ENCODE results near the gene ABHD3. TPM values are rescaled to one million over a fixed set of nuclear protein-coding genes. Genes with fewer than 3 reads are reported as not detected.

Gene ABHD3
- total and polyA plus RNA-seq, 2 donors (not counting 3 experiments of a cell fraction or from before 2014, with no cell fraction given), result 6.3 to 14.9 TPM

- no peaks in the 10 kb centered on the region for H3K36me3 ChIP-seq (ENCODE audit: control insufficient read depth in 2 of 2, extremely low read depth in 1 of 2, insufficient read depth in 2 of 2, low read length in 2 of 2)
- peaks cover 2% of the 10 kb centered on the region for H4K20me1 ChIP-seq (replicated peaks; ENCODE audit: control insufficient read depth, extremely low read depth, insufficient read depth, low read length)
- peak overlapping the region; percentile 91 for H3K27ac ChIP-seq (ENCODE audit: insufficient read depth, low read depth, low read length)
- no peaks in the 10 kb centered on the region for H3K9me3 ChIP-seq (replicated peaks; ENCODE audit: control insufficient read depth, insufficient read depth, low read length)
- H3K9ac ChIP-seq (replicated peaks; ENCODE audit: extremely low read depth, insufficient read depth, low read length), result peak overlapping the region; percentile 95
- H3K4me1 ChIP-seq (ENCODE audit: control insufficient read depth, extremely low read depth, insufficient read depth, low read length), result peaks cover 23% of the 10 kb centered on the region
- peak overlapping the region; percentile 78 to 99 (median 79) for H3K4me3 ChIP-seq (replicated peaks in 1 of 3; ENCODE audit: insufficient read depth in 1 of 3, low read depth in 1 of 3, low read length in 3 of 3)
- no peaks in the 10 kb centered on the region for H3K27me3 ChIP-seq (ENCODE audit: control insufficient read depth in 2 of 2, insufficient read depth in 2 of 2, low read length in 2 of 2)
- no peaks in the 10 kb centered on the region for H3K9me1 ChIP-seq (replicated peaks; ENCODE audit: control insufficient read depth, extremely low read depth, insufficient read depth, low read length)
- H3K4me2 ChIP-seq (ENCODE audit: insufficient read depth, low read length), result peak overlapping the region; percentile 93
- DNase-seq (ENCODE audit: low read depth, low spot score) (peak; percentile 37), FAIRE-seq (no peak)
- no peak overlapping the region for H2AFZ ChIP-seq (ENCODE audit: low read depth, low read length)
- no TSS peak for BruUV-seq (replicated peaks)
- peak; percentile 8 for TF ChIP-seq FOS (IDR thresholded peaks at IDR 0.05; ENCODE audit: borderline replicate concordance, insufficient read depth, low read length)
- TF ChIP-seq, protein P1, sequence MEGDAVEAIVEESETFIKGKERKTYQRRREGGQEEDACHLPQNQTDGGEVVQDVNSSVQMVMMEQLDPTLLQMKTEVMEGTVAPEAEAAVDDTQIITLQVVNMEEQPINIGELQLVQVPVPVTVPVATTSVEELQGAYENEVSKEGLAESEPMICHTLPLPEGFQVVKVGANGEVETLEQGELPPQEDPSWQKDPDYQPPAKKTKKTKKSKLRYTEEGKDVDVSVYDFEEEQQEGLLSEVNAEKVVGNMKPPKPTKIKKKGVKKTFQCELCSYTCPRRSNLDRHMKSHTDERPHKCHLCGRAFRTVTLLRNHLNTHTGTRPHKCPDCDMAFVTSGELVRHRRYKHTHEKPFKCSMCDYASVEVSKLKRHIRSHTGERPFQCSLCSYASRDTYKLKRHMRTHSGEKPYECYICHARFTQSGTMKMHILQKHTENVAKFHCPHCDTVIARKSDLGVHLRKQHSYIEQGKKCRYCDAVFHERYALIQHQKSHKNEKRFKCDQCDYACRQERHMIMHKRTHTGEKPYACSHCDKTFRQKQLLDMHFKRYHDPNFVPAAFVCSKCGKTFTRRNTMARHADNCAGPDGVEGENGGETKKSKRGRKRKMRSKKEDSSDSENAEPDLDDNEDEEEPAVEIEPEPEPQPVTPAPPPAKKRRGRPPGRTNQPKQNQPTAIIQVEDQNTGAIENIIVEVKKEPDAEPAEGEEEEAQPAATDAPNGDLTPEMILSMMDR (IDR thresholded peaks at IDR 0.05; ENCODE audit: extremely low read depth in 1 of 2, insufficient read depth in 1 of 2, low read depth in 1 of 2, low read length in 2 of 2), result no peak
- dilution Hi-C loops (cut with MboI; ENCODE audit: extremely low pct_ligation_motif_present, low sequenced_read_pairs) (no loop called here), intact Hi-C loops (cut with micrococcal nuclease) (loop anchor here (5.0 kb wide), 1 partner anchor 70 kb away; no protein-coding TSS in a partner anchor)
- ChIA-PET POLR2A (no interaction called here), CTCF (interaction anchor here (0.7 to 1.9 kb wide), 5 partner anchors 13 to 125 kb away, joined by 3 to 4 read pairs (median 3); no protein-coding TSS in a partner anchor)
- H3K79me2 ChIP-seq (ENCODE audit: control insufficient read depth, insufficient read depth, low read length), result peaks cover 46% of the 10 kb centered on the region
These were observed 37.7 kb upstream of the ABHD3 start for GRCh38 chr18:21742315-21742687.

- Histone ChIP-seq H3K27ac (ENCODE audit: insufficient read depth, low read depth, low read length) (peak overlapping the region; percentile 91), H3K9ac (replicated peaks; ENCODE audit: extremely low read depth, insufficient read depth, low read length) (peak overlapping the region; percentile 95), H3K4me3 (replicated peaks in 1 of 3; ENCODE audit: insufficient read depth in 1 of 3, low read depth in 1 of 3, low read length in 3 of 3) (peak overlapping the region; percentile 78 to 99 (median 79)), H3K36me3 (ENCODE audit: control insufficient read depth in 2 of 2, extremely low read depth in 1 of 2, insufficient read depth in 2 of 2, low read length in 2 of 2) (no peaks in the 10 kb centered on the region), H3K4me1 (ENCODE audit: control insufficient read depth, extremely low read depth, insufficient read depth, low read length) (peaks cover 23% of the 10 kb centered on the region), H4K20me1 (replicated peaks; ENCODE audit: control insufficient read depth, extremely low read depth, insufficient read depth, low read length) (peaks cover 2% of the 10 kb centered on the region), H3K9me3 (replicated peaks; ENCODE audit: control insufficient read depth, insufficient read depth, low read length) (no peaks in the 10 kb centered on the region), H3K4me2 (ENCODE audit: insufficient read depth, low read length) (peak overlapping the region; percentile 93), H3K79me2 (ENCODE audit: control insufficient read depth, insufficient read depth, low read length) (peaks cover 43% of the 10 kb centered on the region), H2AFZ (ENCODE audit: low read depth, low read length) (peak overlapping the region; percentile 91), H3K27me3 (ENCODE audit: control insufficient read depth in 2 of 2, insufficient read depth in 2 of 2, low read length in 2 of 2) (no peaks in the 10 kb centered on the region), H3K9me1 (replicated peaks; ENCODE audit: control insufficient read depth, extremely low read depth, insufficient read depth, low read length) (no peaks in the 10 kb centered on the region)
- TSS peak; percentile 58 for BruUV-seq (replicated peaks)
- FAIRE-seq (no peak), DNase-seq (ENCODE audit: low read depth, low spot score) (peak; percentile 36)
- TF ChIP-seq POLR2A (IDR thresholded peaks at IDR 0.05; ENCODE audit: low read depth, low read length) (no peak), POLR2AphosphoS5 (IDR thresholded peaks at IDR 0.05; ENCODE audit: insufficient read depth, low read depth, low read length) (no peak), GATA2 (IDR thresholded peaks at IDR 0.05; ENCODE audit: insufficient read depth, insufficient read length, low read depth, low read length) (no peak)
- TF ChIP-seq, protein P1 (IDR thresholded peaks at IDR 0.05; ENCODE audit: extremely low read depth in 1 of 2, insufficient read depth in 1 of 2, low read depth in 1 of 2, low read length in 2 of 2), result peak in 1 of 2 donors; percentile 13
- POLR2A ChIA-PET, result interaction anchor here (2.4 kb wide), 1 partner anchor 38 kb away, joined by 11 read pairs; the partner anchor contains the start of gene ABHD3
- CTCF ChIA-PET, result interaction anchor here (0.8 to 3.0 kb wide), 6 partner anchors 10 to 141 kb away, joined by 3 to 12 read pairs (median 6); partner anchors contain the start of genes ABHD3 and ESCO1
- intact Hi-C loops (cut with micrococcal nuclease) (loop anchor here (1.0 to 5.0 kb wide), 3 partner anchors 71 to 252 kb away; partner anchors contain the start of gene SNRPD1), dilution Hi-C loops (cut with MboI; ENCODE audit: extremely low pct_ligation_motif_present, low sequenced_read_pairs) (no loop called here)
These were observed 37.2 kb upstream of the ABHD3 start for GRCh38 chr18:21741562-21742314.

Measured in endothelial cell of umbilical vein (primary cell).